Measurements from ENCODE around the gene MAN2A2.
"Not testable (repeated sequence)": the region's sequence is repeated elsewhere in the genome, so short reads cannot be mapped to it uniquely, and the experiment has no call there.

MAN2A2 gene

DNA sequence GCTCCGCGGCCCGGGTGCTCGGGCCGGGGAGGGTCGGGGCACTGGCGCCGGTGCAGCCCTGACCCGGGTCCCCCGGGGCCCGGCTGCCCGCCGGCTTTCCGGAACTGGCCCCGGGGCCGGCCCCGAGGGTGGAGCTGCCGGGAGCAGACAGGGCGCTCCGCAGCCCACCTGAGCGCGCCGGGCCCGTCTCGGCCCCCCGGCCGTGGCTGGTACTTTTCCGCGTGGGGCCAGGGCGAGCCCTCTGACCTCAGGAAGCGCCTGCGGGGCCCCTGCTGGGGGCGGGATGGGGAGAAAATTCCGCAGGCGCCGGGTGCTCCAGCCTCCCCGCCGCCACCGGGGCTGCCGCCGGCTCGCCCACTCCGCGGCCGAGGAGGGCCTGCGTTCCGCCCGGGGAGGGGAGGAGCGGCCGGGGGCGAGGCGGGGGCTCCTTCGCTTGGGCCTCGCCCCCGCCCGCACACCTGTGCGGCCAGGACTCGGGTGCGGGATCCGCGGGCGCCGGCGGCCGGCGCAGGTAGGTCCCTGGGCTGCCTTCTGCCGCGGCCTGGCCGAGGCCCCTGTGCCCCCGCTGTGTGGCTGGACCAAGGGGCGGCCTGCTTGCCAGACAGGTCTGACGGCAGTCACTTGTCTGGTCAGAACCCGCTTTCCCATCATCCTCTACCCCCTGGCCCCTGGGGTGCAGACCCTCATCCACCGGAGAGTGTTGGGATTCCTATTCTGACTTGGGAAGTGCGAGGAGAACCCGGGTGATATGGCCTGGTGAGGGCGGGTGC, 31.2 kb upstream of the MAN2A2 start:
- peak in 2 of 5 donors; percentile 25 to 35 for DNase-seq

DNA sequence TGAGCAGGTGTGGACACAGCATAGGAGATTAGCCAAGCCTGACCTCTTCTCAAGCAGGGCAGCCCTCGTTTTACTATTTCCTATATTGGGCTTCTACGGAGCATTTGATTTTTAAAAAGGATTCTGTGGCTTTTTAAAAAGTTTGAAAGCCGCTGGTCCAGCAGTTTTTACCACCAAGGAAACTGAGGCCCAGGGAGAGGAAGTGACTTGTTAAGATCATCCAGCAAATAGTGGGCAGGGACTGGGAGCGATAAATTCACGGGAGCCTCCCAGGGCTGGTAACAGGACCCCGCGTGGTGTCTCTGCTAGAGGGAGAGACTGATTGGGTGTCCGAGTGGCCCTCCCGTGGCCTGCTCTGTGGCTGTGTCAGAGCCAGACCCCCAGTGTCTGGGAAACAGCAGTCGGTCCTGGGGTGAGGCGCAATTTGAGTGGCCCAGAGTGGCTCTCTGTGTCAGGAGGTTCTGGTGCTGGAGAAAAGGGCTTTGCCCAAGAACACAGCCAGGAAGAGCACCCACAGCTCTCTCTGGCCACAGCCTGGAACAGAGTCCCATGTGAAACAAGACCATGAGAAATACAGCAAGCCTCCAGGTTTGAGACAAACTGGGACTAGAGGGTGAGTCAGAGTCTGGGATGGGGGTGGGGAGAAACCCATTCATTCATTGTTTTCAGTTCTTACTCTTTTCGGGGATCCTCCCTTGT, 30.5 kb upstream of the MAN2A2 start:
- DNase-seq, result peak in 1 of 5 donors; percentile 63

DNA sequence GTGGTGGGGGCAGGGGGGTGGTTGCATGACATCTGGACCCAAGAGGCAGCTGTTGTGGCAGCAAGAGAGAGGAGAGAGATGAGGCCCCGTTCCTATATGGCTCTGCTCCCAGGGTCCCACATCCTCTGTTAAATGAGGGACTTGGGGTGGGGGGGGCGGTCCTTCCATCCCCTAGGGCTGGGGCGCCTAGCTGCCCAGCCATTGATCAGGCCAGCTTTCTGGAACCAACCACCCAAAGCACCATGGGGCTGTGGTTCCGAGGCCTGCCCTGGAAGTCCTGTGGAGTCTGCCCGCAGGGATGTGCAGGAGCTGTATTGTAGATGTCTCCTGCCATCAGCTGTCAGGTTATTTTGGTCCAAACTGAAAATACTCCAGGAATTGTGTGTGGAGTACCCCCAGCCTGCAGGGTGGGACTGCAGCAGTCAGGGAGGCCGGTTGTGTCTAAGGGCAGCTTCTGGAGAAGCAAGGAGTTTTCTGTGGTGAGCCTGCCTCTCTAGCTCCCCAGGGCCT, 29.6 kb upstream of the MAN2A2 start:
- DNase-seq, result no peak

DNA sequence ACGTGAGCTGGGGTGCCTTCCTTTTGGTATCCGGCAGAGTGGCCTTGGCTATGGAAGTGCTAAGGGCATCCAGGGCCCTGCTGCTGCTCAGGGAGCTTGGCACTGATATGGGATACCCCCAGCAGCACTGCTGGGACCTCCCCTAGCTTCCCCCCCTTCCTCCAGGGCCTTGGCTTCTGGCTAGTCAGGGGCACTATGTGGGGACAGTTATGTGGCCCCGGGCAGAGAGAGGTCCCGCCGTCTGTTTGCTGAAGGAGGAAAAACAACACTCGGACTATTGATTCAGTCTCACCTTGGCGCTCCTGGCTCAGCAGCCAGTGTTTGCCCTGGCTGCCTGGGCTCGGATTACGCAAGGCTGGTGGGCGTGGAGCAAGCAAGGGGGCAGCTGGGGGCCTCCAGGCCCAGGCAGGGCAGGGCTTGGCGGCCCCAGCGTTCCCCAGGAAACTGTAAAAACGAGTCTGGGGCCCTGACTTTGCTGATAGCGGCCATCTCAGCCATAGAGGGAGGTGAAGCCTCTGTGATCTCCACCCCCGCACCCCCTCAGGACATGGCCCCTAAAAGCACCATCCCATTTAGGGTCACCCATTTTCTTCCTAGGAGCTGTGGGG, 29.0 kb upstream of the MAN2A2 start:
- no peak for DNase-seq

DNA sequence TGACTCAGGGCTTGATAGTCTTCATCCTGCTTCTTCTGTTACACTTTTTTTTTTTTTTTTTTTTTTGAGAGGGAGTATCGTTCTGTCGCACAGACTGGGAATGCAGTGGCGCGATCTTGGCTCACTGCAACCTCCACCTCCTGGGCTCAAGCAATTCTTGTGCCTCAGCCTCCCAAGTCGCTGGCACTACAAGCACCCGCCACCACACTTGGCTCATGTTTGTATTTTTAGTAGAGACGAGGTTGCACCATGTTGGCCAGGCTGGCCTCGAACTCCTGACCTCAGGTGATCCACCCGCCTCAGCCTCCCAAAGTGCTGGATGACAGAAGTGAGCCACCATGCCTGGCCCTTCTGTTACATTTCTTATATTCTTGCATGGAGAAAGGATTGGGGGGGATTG, 28.1 kb upstream of the MAN2A2 start:
- DNase-seq, result not testable (repeated sequence)

DNA sequence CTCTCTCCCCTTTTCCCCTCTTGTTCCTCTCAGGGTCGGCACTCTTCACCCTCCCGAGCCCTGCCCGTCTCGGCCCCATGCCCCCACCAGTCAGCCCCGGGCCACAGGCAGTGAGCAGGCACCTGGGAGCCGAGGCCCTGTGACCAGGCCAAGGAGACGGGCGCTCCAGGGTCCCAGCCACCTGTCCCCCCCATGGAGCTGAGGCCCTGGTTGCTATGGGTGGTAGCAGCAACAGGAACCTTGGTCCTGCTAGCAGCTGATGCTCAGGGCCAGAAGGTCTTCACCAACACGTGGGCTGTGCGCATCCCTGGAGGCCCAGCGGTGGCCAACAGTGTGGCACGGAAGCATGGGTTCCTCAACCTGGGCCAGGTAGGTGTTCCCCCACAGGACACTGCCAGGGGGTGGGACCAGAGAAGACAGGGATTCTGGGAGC, 27.5 kb upstream of the MAN2A2 start:
- no peak for DNase-seq

DNA sequence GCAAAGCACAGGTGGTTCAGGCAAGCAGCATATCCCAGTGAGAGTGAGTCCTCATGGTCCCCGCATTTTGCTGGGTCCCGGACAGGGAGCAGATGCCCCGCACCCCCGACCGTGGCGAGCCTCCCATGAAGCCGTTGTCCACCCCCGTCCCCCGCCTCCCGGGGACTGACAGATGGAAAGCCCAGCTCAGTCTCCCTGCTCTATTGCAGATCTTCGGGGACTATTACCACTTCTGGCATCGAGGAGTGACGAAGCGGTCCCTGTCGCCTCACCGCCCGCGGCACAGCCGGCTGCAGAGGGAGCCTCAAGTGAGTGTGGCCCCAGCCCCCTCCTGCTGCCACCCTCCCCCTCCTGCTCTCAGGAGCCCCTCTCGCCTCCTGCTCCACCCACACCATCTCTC, 27.1 kb upstream of the MAN2A2 start:
- no peak for DNase-seq

DNA sequence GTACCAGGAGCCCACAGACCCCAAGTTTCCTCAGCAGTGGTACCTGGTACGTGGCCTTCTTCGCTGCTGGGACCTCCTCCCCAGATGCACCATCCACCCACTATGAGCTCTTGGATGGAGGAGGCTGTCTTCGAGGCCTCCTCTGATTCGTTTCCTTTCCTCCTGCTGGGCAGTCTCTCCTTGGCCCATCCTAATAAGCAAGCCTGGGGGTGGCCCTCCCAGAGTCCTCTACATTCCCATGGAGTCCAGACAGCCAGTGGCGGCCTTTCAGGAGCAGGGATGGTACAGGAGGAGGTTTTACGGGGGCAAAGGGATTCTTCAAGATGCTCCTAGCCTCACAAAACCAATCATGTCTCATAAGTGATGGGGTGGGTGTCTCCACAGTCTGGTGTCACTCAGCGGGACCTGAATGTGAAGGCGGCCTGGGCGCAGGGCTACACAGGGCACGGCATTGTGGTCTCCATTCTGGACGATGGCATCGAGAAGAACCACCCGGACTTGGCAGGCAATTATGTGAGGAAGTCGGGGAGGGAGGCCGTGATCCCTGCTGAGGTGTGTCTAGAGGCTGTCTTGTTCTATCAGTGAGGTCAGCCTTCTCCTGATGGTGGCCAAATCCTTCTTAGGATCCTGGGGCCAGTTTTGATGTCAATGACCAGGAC, 26.5 kb upstream of the MAN2A2 start:
- no peak for DNase-seq

DNA sequence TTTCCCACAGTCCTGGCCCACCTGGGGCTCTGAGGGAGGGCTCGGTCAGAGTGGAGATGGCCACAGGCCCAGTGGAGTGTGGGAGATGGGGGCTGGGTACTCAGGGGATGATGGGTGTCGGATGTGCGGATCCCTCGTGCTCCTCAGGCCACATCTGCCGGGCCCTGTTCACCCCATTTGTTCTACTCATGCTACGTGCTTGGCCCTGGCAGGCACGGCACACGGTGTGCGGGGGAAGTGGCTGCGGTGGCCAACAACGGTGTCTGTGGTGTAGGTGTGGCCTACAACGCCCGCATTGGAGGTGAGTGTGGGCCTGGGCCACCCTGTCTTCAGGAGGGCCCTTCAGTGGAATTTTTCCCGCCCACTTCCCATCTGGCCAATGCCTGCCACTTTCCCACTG, 25.8 kb upstream of the MAN2A2 start:
- no peak for DNase-seq

DNA sequence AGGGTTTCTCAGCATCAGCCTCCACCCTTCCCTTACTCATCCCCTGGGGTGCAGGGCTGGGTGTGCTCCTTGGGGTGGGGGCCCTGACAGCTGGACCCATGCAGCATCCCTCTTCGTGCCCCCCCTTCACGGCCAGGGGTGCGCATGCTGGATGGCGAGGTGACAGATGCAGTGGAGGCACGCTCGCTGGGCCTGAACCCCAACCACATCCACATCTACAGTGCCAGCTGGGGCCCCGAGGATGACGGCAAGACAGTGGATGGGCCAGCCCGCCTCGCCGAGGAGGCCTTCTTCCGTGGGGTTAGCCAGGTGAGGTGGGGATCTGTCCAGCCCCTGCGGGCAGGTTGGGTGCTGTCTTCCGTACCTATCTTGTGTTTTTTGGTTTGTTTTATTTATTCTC, 25.1 kb upstream of the MAN2A2 start:
- DNase-seq, result no peak

DNA sequence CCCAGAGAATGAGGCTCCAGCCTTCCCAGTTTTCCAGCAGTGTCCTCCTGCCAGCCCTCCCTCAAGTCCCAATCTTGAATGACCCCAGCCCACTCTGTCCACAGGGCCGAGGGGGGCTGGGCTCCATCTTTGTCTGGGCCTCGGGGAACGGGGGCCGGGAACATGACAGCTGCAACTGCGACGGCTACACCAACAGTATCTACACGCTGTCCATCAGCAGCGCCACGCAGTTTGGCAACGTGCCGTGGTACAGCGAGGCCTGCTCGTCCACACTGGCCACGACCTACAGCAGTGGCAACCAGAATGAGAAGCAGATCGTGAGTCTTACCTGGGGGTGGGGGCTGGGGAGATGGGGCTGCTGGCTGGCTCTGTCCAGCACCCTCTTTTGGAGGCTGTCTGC, 24.4 kb upstream of the MAN2A2 start:
- no peak for DNase-seq

DNA sequence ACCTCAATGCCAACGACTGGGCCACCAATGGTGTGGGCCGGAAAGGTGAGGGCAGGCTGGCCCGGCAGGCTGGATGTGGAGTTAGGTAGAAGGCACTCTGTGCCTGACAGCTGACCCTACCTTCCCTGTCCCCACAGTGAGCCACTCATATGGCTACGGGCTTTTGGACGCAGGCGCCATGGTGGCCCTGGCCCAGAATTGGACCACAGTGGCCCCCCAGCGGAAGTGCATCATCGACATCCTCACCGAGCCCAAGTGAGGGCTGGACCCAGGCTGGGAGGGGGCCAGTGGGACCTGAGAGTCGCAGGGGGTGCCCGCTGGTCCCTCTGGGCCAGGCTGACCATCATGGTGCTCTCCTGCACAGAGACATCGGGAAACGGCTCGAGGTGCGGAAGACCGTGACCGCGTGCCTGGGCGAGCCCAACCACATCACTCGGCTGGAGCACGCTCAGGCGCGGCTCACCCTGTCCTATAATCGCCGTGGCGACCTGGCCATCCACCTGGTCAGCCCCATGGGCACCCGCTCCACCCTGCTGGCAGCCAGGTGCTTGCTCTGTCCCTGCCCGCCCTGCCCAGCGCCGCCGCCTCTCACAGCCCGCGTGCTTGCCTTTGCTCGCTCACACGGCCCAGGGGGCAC, 23.3 kb upstream of the MAN2A2 start:
- DNase-seq, result no peak

DNA sequence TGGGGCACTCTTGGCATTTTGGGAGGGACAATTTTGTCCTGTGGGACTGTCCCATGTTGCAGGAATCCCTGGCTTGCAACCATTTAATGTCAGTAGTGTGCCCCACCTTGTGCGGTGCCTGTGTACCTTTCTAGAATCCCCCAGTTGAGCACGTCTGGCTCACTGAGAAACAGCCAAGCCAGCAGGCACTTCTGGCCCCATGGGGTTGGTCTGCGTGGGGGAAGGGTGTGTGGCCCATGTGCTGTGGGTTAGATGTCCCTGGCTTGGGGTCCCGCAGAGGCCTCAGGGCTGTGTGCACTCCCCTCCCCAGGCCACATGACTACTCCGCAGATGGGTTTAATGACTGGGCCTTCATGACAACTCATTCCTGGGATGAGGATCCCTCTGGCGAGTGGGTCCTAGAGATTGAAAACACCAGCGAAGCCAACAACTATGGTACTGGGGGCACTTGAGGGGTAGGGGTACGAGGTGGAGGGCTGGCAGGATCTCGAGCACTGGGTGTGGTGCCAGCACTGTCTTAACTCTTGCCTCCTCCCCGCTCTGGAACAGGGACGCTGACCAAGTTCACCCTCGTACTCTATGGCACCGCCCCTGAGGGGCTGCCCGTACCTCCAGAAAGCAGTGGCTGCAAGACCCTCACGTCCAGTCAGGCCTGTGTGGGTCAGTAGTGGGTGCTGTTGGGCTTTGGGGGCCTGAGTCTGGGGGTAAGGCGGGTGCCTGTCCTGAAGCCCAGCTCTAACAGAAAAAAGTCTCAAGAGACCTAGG, 22.5 kb upstream of the MAN2A2 start:
- DNase-seq, result no peak

DNA sequence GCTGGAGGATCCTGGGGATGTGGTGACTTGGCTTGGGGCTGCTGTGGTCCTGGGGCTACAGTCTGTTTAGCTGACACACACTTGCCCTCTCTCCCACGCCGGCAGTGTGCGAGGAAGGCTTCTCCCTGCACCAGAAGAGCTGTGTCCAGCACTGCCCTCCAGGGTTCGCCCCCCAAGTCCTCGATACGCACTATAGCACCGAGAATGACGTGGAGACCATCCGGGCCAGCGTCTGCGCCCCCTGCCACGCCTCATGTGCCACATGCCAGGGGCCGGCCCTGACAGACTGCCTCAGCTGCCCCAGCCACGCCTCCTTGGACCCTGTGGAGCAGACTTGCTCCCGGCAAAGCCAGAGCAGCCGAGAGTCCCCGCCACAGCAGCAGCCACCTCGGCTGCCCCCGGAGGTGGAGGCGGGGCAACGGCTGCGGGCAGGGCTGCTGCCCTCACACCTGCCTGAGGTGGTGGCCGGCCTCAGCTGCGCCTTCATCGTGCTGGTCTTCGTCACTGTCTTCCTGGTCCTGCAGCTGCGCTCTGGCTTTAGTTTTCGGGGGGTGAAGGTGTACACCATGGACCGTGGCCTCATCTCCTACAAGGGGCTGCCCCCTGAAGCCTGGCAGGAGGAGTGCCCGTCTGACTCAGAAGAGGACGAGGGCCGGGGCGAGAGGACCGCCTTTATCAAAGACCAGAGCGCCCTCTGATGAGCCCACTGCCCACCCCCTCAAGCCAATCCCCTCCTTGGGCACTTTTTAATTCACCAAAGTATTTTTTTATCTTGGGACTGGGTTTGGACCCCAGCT, 21.7 kb upstream of the MAN2A2 start:
- DNase-seq, result no peak

DNA sequence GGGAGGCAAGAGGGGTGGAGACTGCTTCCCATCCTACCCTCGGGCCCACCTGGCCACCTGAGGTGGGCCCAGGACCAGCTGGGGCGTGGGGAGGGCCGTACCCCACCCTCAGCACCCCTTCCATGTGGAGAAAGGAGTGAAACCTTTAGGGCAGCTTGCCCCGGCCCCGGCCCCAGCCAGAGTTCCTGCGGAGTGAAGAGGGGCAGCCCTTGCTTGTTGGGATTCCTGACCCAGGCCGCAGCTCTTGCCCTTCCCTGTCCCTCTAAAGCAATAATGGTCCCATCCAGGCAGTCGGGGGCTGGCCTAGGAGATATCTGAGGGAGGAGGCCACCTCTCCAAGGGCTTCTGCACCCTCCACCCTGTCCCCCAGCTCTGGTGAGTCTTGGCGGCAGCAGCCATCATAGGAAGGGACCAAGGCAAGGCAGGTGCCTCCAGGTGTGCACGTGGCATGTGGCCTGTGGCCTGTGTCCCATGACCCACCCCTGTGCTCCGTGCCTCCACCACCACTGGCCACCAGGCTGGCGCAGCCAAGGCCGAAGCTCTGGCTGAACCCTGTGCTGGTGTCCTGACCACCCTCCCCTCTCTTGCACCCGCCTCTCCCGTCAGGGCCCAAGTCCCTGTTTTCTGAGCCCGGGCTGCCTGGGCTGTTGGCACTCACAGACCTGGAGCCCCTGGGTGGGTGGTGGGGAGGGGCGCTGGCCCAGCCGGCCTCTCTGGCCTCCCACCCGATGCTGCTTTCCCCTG, 21.0 kb upstream of the MAN2A2 start:
- DNase-seq, result no peak

DNA sequence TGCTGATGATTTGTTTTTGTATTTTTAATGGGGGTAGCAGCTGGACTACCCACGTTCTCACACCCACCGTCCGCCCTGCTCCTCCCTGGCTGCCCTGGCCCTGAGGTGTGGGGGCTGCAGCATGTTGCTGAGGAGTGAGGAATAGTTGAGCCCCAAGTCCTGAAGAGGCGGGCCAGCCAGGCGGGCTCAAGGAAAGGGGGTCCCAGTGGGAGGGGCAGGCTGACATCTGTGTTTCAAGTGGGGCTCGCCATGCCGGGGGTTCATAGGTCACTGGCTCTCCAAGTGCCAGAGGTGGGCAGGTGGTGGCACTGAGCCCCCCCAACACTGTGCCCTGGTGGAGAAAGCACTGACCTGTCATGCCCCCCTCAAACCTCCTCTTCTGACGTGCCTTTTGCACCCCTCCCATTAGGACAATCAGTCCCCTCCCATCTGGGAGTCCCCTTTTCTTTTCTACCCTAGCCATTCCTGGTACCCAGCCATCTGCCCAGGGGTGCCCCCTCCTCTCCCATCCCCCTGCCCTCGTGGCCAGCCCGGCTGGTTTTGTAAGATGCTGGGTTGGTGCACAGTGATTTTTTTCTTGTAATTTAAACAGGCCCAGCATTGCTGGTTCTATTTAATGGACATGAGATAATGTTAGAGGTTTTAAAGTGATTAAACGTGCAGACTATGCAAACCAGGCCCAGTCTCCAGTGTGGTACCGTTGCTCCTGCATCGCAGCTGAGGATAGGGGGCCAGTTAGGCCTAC, 20.1 kb upstream of the MAN2A2 start:
- no peak for DNase-seq

DNA sequence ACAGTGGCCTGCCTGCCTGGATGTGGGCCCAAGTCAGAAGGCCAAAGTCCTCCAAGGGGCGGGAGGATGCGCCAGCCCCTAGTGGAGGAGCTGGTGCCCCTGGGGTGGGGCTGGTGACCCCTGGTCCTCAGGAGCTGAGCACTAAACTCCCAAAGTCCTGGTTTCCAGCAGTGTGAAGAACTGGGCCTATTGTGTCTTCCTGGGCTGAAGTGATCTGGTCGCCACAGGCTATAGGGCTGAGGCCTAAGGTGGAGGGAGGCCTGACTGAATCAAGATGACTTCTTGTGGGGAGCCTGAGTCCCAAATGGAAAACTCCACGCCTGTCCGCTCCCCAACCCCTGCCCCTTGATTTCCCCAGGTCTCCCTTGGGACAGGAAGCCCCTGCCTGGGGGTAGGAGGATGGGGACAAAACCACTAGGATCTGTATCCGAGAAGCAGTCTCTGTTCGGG, 19.6 kb upstream of the MAN2A2 start:
- DNase-seq, result no peak

DNA sequence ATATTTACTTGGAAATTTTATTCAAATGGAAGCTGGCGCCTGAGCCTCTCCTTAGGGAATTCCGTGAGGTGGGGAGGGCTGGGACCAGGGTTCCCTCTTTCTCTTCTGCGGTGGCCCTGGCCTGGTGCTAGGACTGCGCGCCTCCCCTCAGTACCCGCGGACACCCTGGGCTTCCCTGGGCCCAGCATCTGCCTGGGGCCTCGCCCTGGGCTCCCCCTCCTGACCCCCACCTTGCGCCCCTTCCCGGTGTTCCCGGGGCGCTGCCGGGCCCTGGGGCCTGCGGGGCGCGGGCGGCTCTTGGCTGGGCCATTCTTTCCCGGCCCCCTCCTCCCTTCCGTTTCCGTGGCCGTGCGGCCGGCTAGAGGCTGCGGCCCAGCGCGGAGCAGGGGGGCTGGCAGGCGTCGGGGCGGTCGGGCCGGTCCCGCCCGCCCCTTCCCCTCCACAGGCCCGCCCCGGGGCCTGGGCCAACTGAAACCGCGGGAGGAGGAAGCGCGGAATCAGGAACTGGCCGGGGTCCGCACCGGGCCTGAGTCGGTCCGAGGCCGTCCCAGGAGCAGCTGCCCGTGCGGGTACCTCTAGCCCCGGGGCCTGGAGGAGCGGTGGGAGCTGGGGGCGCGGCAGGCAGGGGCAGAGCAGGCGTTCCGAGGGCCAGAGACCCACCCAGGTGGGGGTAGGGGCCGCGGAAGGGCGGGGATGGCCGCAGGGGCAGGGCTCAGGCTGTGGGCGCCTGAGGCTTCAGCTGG, 19.0 kb upstream of the MAN2A2 start, which contains the start of gene FES:
Gene FES, plus strand, starts transcription at position 529 of the 743 bp plus-strand sequence. CDS start 542 bp downstream, outside the sequence.
- DNase-seq, result no peak

Measured in T-helper 1 cell (primary cell).